Measurements from ENCODE around the gene TBC1D12.

The TBC1D12 gene

GRCh38 chr10:94398762-94399161, 3.6 kb upstream of the TBC1D12 start:
- no peak for TF ChIP-seq CTCF (IDR thresholded peaks at IDR 0.05)

GRCh38 chr10:94402843-94403379, 570 bp downstream of the TBC1D12 start:
- no peak for TF ChIP-seq CTCF (IDR thresholded peaks at IDR 0.05)

GRCh38 chr10:94403380-94404213, 1.3 kb downstream of the TBC1D12 start:
- no peak for TF ChIP-seq CTCF (IDR thresholded peaks at IDR 0.05)

GRCh38 chr10:94405406-94405805, 3.1 kb downstream of the TBC1D12 start:
- TF ChIP-seq CTCF (IDR thresholded peaks at IDR 0.05) = no peak

- no peak for TF ChIP-seq CTCF (IDR thresholded peaks at IDR 0.05)
Measured at GRCh38 chr10:94407668-94408067, 5.3 kb downstream of the TBC1D12 start.

GRCh38 chr10:94409021-94409657, 6.8 kb downstream of the TBC1D12 start:
- no peak for TF ChIP-seq CTCF (IDR thresholded peaks at IDR 0.05)

- no peak for TF ChIP-seq CTCF (IDR thresholded peaks at IDR 0.05)
Measured at GRCh38 chr10:94411304-94411703, 9.0 kb downstream of the TBC1D12 start.
